GM19455 (cell line): ENCODE data around the gene OTOF.

Experiments used
- ATAC-seq: cut with Tn5 transposase; IDR thresholded peaks from one replicate; pipeline ENCODE4 v1.9.1; 2021; ENCODE audit not compliant: unreplicated experiment

The OTOF gene

GRCh38 chr2:26421961-26422360, 56.0 kb downstream of the OTOF start:
- ATAC-seq, result no peak

- ATAC-seq, result no peak
Measured at GRCh38 chr2:26414311-26414710, 63.6 kb downstream of the OTOF start.

GRCh38 chr2:26412091-26412673, 65.7 kb downstream of the OTOF start:
- ATAC-seq, result no peak

- ATAC-seq, result no peak
Measured at GRCh38 chr2:26411419-26411818, 66.5 kb downstream of the OTOF start.

GRCh38 chr2:26410764-26411243, 67.1 kb downstream of the OTOF start:
- no peak for ATAC-seq

- ATAC-seq, result no peak
Measured at GRCh38 chr2:26409785-26410184, 68.1 kb downstream of the OTOF start.

- no peak for ATAC-seq
Measured at GRCh38 chr2:26407526-26407925, 70.4 kb downstream of the OTOF start.
